ENCODE measurements around the gene INTS11. TPM values are rescaled to one million over a fixed set of nuclear protein-coding genes. Genes with fewer than 3 reads are reported as not detected.

The INTS11 gene
- total and polyA plus RNA-seq, 9 of the 15 experiments (the other 6 are each of a cell fraction or from before 2014, with no cell fraction given): 3.6 to 183 (median 110) TPM

- TF ChIP-seq ETS1 (conservative IDR thresholded peaks at IDR 0.05; ENCODE audit: control insufficient read depth, low read depth, low read length) (0 out of 2 replicates have a peak, but pooled peaks have one; percentile 31), NR3C1 (CRISPR knock-in tag; IDR thresholded peaks at IDR 0.05) (no peak), ZC3H8 (IDR thresholded peaks at IDR 0.05) (no peak), RBM14 (IDR thresholded peaks at IDR 0.05; ENCODE audit: borderline replicate concordance, insufficient read depth, low read depth, low read length) (0 out of 2 replicates have a peak, but pooled peaks have one; percentile 7), PTBP1 (IDR thresholded peaks at IDR 0.05; ENCODE audit: low read depth, low read length) (no peak), YY1 (IDR thresholded peaks at IDR 0.05; ENCODE audit: borderline replicate concordance in 1 of 3, control insufficient read depth in 1 of 3, extremely low read depth in 1 of 3, insufficient read depth in 3 of 3, insufficient read length in 1 of 3, insufficient replicate concordance in 2 of 3, low read depth in 1 of 3, low read length in 2 of 3) (peak in 1 of 3 experiments; percentile 14), SPI1 (IDR thresholded peaks at IDR 0.05; ENCODE audit: borderline replicate concordance, low read depth, low read length) (no peak), CREM (IDR thresholded peaks at IDR 0.05; ENCODE audit: low read depth) (peak; percentile 46; the same call in 1 of the 2 replicates), MAZ (CRISPR knock-in tag; conservative IDR thresholded peaks at IDR 0.05 in 1 of 2, IDR thresholded peaks at IDR 0.05 in 1 of 2) (peak in 1 of 2 experiments; percentile 69; a peak in 1 of 4 replicates), CTCFL (IDR thresholded peaks at IDR 0.05; ENCODE audit: borderline replicate concordance, insufficient read depth, low read depth, low read length, poor library complexity, severe bottlenecking) (peak; percentile 38), WHSC1 (IDR thresholded peaks at IDR 0.05; ENCODE audit: low read length) (no peak), KLF1 (tag; IDR thresholded peaks at IDR 0.05) (no peak), GABPA (tag; conservative IDR thresholded peaks at IDR 0.05; ENCODE audit: low read depth) (no peak), HNRNPH1 (optimal IDR thresholded peaks at IDR 0.05; ENCODE audit: low read depth, low read length) (no peak), ZC3H4 (CRISPR knock-in tag; IDR thresholded peaks at IDR 0.05; ENCODE audit: borderline replicate concordance) (no peak), NCOA6 (IDR thresholded peaks at IDR 0.05) (no peak), RBFOX2 (IDR thresholded peaks at IDR 0.05; ENCODE audit: low read depth, low read length) (0 out of 2 replicates have a peak, but pooled peaks have one; percentile 14)
- TF ChIP-seq, protein P1, sequence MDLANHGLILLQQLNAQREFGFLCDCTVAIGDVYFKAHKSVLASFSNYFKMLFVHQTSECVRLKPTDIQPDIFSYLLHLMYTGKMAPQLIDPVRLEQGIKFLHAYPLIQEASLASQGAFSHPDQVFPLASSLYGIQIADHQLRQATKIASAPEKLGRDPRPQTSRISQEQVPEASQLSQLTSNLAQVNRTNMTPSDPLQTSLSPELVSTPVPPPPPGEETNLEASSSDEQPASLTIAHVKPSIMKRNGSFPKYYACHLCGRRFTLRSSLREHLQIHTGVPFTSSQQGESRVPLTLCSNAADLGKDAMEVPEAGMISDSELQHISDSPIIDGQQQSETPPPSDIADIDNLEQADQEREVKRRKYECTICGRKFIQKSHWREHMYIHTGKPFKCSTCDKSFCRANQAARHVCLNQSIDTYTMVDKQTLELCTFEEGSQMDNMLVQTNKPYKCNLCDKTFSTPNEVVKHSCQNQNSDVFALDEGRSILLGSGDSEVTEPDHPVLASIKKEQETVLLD (IDR thresholded peaks at IDR 0.05): peak; percentile 46; the same call in 1 of the 2 replicates
- TF ChIP-seq, protein P2, sequence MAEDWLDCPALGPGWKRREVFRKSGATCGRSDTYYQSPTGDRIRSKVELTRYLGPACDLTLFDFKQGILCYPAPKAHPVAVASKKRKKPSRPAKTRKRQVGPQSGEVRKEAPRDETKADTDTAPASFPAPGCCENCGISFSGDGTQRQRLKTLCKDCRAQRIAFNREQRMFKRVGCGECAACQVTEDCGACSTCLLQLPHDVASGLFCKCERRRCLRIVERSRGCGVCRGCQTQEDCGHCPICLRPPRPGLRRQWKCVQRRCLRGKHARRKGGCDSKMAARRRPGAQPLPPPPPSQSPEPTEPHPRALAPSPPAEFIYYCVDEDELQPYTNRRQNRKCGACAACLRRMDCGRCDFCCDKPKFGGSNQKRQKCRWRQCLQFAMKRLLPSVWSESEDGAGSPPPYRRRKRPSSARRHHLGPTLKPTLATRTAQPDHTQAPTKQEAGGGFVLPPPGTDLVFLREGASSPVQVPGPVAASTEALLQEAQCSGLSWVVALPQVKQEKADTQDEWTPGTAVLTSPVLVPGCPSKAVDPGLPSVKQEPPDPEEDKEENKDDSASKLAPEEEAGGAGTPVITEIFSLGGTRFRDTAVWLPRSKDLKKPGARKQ (CRISPR knock-in tag; IDR thresholded peaks at IDR 0.05): no peak
Measured at GRCh38 chr1:1291548-1292441, 32.7 kb downstream of the INTS11 start (continued).

All from K562 (cell line).